Dedifferentiated amniotic fluid mesenchymal stem cell (primary cell): ENCODE data around the gene PLA1A.
"Not testable (repeated sequence)": the region's sequence is repeated elsewhere in the genome, so short reads cannot be mapped to it uniquely, and the experiment has no call there.

Experiments
- DNase-seq: peaks from one replicate; pipeline ENCODE4 v3.0.0-alpha.2; 2016; ENCODE audit errors: extremely low spot score

Gene PLA1A, protein sequence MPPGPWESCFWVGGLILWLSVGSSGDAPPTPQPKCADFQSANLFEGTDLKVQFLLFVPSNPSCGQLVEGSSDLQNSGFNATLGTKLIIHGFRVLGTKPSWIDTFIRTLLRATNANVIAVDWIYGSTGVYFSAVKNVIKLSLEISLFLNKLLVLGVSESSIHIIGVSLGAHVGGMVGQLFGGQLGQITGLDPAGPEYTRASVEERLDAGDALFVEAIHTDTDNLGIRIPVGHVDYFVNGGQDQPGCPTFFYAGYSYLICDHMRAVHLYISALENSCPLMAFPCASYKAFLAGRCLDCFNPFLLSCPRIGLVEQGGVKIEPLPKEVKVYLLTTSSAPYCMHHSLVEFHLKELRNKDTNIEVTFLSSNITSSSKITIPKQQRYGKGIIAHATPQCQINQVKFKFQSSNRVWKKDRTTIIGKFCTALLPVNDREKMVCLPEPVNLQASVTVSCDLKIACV

DNA sequence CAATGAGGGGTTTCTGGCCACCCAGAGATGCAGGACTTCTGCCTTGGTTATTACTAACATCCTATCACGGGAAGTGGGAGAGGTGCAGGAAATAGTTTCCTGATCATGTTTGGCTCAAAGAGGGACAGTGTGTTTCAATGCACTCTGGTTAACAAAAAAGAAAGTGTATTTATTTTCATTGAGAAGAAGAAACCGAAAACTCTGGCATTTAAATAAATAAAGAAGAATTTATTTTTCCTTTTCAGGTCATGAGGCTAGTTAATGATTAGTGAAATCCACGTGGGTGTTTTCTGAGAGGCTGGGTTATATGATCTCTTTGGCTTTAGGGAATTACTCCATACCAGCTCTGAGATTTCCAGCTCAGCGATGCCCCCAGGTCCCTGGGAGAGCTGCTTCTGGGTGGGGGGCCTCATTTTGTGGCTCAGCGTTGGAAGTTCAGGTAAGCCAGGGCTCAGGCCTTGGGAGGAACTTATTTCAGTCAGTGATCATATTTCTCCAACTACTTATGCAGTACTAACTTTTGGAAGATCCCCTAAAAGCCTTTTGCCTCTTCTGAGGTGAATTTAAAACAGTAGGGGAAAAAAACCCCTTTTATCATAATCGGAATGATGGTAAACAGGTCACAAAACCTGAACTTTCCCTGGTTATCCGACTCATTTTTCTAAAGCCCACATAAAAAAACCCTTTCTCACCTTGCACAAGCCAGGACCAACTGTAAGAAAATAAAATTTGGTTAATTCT, at the start of gene PLA1A:
Gene PLA1A (plus strand): TSS at position 338 of the 741 bp plus-strand sequence. CDS start 29 bp downstream, at position 367.
- DNase-seq = no peak

DNA sequence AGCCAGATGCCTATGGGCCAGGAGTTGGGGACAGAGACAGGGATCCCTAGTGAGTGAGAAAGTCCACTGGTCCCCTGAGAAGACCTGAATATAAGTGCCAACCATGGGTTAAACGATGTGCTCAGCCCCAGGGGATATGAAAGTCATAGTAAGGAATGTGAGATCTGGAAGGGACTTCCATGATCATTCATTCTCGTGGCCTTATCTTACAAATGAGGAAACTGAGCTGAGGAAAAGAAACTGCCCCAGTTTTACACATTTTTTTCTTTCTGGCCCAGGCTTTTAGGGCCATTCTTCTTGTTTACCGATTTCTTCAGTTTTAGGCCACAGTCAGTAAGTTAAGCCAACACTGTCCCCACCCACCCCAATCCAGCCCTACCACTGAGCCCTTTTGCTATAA, 49.3 kb upstream of the PLA1A start:
- no peak for DNase-seq

DNA sequence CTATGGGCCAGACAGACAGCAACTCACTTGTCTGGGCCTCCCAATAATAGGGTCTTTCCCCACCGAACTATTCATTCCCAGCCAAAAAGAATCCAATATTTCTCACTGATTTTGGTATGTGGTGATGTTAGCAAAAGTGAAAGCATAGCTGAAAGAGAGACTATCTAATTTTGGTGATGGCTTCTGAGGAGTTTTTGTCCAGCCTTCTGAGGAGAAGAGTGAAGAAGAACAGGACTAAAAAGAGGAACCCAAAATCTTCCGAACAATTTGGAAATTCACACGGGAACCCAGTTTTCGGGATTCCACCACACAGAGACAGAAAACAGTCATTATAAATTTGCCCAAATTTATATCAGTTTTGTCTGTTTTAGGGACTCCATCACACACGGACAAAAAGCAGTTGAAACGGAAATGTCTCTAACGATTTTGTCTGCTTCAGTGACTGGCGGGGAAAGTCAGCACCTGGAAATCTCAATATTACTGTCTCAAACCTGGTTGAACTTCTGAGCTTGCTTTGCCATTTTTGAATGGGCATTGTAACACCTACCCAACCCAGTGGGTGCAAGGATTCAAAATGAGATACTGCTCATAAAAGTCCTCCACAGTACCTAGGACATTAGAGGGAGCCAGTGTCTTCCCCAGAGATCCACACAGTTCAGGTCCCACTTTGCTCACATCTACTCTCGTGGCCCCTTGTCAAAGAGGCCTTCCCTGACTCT, 47.3 kb upstream of the PLA1A start:
- no peak for DNase-seq

DNA sequence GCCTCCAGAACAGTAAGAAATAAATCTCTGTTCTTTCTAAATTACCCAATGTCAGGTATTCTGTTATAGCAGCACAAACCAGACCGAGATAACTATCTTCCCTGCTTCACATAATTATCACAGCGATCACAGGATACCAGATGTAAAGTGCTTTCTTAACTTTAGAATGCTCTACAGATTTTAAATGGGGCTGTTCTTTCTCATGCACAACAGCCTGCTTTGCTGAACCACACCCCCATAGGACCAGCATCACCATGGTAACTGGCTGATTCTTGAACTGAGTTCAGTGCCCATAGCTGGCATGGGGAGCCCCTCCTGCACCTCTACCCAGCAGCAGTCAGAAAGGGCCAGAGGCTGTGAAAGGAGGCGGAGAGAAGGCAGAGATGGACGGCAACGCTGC, 46.1 kb upstream of the PLA1A start:
- no peak for DNase-seq

DNA sequence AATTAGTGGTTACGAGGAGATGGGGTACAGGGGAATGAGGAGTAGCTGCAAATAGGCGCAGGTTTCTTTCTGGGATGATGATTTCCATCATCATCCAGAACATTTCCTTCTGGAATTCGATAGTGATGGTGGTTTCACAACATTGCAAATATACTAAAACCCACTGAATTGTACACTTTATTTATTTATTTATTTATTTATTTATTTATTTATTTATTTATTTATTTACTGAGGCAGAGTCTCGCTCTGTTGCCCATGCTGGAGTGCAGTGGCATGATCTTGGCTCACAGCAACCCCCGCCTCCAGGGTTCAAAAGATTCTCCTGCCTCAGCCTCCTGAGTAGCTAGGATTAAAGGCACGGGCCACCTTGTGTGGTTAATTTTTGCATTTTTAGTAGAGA, 44.8 kb upstream of the PLA1A start:
- DNase-seq = not testable (repeated sequence)

DNA sequence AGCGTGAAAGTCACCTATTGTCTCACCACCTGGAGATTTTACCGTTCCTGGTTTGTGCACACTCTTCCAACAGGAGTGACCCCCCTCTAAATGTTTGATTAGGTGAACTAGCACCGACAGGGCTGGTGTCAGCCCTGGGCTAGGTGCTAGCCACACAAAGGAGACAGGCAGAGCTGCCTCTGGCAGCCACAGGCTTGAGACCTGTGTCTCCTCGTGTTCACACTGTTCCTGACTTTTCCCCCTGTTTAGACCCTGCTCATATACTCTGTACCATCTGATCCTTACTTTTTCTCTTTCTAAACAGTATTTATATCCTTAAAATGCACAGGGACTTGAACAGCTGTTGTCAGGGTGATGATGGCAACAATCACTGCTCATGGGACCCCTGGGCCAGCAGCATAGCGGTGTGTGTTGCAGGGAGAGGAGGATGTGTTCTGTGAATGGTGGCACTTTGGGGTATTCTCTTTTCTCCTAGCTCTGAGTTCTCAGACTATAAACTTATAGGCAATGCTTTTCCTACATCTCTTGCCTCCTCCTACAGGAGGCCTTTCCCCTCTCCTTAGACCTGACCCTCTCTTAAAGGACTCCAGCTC, 43.8 kb upstream of the PLA1A start:
- no peak for DNase-seq

DNA sequence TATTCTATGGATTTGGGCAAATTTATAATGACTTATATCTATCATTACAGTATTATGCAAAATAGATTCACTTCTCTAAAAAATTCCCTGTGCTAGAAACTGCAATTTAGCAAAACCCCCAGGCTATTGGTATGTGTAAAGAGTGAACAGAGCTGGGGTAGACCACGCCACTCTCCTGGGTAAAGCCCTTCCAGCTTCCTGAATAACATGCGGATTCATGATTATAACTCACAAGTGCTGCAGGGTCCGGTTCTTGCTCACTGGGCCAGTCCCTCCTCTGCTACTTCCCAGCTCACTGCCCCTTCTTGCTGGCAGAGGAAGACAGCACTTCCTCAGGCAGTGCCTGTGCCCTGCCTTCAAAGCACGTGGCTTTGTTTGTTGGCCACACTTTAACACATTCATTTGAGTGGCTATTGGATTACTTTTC, 42.4 kb upstream of the PLA1A start:
- no peak for DNase-seq

DNA sequence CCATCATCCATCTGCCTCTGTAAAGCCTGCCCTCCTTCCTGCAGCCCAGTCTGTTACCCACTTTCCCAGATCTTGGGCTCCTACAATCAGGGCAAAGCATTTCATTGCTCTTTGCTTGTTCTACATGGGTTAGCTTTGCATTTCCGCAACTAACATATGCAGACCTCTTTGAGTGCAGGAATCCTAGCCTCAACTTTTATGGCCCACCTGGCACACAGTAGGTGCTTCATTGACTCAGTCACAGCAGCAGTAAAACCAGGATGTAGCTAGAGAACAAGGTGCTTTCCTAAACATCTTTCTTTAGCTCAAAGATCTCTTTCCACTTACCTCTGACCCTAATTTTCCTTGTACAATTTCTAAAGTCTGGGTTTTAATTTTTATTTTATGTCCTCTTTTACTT, 41.8 kb upstream of the PLA1A start:
- no peak for DNase-seq

DNA sequence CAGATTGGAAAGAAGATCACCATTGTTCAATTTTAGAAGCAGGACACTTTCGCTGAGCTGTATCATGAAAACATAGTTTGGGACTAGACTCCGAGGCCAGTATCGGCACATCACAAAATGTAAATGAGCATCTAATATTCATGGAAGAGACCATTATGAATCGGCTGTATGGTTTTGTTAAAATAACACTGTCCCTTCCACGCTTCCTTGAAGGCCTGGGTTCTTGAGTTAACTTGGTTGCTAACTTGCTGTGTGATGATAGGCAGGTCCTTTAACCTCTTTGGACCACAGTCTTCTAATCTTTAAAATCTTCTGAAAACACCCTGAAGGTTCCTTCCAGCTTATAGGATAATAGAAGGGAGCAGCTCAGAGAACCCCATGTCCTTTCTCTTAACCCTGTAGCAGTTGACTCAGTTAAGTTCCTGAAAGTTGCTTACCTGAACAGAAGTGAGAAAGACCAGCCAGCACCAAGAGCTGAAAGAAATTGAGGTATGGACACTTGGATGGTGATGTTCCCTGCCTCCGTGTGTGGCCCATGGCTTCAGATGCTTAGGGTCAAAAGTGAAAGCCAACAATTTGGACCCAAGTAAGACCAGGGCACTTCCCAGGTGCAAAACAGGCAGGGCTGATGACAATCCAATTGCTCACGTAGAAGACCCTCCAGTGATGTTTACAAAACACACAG, 40.4 kb upstream of the PLA1A start:
- DNase-seq = no peak

DNA sequence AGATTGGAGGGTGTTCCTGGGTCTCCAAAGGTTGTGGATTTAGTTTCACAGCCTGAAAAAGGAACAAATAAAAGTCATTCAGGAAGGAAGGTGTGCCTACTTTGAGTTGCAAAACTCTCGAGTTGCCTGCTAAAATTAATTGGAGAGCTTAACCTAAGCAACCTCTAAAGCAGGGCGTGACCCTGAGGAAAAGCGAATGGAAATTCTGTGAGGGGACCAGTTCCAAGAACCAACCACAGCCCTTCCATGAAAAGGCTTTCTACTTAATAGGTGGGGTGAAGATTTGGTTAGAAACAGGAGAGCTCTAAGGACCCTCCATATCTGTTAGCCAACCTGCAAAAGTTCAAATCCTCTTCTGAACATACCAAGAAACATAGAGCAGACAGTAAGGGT, 39.8 kb upstream of the PLA1A start:
- DNase-seq = no peak

DNA sequence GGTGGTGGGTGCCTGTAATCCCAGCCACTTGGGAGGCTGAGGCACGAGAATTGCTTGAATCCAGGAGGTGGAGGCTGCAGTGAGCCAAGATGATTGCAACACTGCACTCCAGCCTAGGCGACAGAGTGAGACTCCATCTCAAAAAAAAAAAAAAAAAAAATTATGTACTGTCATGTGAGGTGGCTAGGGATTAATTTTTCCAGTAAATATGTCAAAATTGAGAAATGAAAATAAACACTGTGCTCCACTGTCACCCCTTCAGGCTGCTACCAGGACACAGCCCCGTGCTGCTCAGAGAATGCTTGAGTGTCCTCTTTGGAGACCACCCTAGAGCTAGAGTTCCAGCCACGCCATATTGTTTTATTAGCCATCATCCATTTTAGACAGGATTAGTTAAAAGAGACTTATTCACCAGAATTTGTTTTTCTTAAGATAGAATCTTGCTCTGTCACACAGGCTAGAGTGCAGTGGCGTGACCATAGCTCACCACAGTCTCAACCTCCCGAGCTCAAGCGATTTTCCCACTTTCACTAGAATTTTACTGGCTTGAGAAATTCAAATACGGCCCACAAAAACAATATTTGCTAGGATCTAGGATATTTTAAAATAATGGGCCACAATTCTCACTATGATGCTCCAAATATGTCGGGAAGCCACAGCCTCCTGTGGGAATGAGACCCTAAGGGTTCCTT, 38.9 kb upstream of the PLA1A start:
- no peak for DNase-seq

DNA sequence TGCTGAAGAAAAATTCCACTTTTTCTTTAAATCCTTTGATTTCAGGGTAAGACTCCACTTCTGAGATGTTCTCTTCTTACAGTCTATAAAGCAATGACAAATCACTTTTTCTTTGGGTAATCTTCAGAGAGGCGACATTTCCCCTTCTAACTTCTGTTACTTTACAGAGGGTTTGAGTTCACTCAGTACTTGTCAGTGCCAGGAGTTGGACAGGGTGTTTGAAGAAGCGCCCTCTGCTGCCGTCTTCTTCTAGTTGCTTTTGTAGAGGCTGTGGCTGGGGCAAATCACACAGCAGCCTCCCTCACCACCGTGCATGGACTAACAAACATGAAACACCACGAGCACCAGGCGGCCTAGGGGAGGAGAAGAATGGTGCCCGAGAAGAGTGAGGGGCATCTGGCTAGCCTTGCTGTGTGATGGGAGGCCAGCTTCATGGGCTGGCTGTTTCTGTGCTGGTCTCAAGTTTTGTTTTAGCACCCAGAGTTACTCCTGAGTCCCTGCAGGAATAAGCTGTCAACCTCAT, 38.2 kb upstream of the PLA1A start, which contains the start of gene CD80:
Gene CD80 (minus strand): TSS at position 174 of the 523 bp plus-strand sequence. CDS start 1,886 bp downstream, outside the sequence.
- DNase-seq = no peak

DNA sequence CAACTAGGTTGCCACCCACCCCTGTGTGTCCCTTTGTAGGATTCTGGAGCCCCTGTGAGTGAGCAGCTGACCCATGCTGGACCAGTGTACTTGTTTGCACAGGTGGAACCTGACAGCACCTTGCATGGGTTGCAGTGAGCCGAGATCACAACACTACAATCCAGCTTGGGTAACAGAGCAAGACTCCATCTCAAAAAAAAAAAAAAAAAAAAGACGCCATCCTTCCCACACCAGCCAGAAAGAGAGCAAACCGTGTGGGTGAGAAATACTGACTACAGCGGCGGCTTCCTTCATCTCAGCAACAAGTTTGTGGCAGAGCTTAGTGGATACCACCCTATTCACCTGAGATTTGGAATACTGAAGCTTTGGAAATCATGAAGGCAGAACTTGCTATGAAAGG, 37.5 kb upstream of the PLA1A start:
- no peak for DNase-seq

DNA sequence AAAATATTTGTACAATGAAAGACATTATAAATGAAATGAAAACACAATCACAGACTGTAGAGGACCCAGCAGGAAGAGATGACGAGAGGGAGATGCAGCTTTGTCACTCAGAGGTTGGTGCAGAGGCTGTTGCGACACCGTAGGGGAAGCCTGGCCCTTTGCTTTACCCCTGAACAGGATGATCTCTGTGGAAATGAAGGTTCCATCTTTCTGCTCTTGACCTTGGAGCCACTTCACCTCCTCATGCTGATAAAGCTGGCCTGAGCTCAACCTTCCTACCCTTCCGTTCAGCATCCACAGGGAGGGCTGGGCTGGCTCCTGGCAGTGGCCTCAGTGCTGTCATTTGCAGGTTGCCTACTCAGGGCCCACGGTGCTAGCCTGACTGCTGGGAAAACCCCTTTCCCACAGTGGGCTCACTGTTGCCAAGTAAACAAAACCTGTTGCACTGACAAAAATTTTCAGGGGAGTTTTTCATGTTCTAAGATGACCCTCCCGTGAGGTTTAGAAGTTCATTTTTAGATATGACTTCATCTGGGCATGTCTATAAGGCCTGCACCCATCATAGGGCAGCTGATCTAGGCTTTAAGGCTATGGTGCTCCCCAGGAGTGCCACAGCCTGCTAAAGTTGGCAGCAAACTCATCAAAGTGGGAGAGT, 35.3 kb upstream of the PLA1A start:
- no peak for DNase-seq

DNA sequence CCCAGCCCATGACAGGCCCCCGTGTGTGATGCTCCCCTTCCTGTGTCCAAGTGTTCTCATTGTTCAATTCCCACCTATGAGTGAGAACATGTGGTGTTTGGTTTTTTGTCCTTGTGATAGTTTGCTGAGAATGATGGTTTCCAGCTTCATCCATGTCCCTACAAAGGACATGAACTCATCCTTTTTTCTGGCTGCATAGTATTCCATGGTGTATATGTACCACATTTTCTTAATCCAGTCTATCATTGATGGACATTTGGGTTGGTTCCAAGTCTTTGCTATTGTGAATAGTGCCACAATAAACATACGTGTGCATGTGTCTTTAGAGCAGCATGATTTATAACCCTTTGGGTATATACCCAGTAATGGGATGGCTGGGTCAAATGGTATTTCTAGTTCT, 34.4 kb upstream of the PLA1A start:
- DNase-seq = not testable (repeated sequence)

DNA sequence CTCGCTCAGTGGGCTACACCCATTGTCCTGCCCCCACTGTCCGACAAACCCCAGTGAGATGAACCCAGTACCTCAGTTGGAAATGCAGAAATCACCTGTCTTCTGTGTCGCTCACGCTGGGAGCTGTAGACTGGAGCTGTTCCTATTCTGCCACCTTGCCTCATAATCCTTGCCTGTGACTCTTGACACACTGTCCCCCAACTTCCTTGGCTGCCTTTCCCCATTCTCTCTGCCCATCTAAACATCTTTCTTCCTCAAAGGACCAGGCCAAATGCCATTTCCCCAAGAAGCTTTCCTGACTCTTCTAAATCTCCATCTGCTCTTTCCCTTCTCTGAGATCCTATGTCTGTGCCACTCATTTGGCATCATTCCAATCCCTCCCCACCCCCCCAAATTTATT, 28.5 kb upstream of the PLA1A start:
- no peak for DNase-seq

DNA sequence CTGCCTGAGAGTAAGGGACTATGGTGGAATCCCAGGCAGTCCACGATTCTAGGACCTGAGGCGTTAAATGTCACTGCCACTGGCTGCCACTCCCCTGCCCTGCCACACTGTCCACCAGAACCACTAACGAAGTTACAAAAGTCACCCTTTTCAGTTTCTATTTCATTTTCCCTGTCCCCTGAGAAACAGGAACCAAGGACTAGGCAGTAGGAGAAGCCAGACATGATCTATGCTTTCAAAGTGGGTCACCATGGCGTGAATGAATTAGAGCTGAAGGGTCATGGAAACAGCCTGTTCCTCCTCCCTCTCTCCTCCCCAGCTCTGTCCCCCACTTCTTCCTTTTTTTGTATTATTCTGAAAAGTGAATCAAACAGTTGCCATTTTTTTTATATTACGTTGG, 27.5 kb upstream of the PLA1A start:
- DNase-seq = no peak

DNA sequence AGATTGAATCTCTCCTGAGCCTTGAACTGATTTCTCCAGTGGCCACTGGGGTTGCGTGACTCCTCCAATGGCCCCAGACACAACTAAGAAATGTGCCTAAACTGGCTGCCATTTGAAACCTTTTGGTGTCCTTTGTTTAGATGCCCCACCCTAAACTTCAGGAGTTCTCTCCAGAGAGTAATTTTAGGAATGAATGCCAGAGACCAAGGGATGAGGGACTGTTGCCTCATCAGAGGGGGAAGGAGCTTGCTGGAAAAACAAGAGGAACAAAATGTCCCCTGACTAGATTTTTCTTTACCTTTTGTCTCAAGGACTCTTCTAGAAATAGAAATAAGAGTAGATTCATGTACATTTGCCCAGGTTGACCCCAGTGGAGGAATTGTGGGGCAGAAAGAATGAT, 26.5 kb upstream of the PLA1A start:
- DNase-seq = no peak

DNA sequence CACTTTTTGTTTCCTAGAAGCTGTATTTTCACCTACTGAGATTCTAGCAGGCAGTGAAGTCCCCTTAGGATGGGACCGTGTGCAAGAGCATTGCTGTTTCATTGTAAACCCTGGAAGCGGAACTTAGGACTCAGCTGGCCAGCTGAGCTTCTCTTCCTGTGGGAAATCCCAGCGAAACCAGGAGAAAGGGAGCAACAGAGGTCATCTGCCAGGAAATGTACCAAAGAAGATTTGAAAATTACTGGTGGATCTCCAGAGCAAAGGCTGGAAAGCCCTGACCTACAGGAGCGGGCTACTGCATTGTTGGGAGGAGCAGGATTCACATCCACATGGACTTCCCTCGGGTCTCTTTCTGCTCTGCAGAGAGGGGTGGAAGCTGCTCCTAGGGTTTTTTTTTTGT, 26.0 kb upstream of the PLA1A start:
- DNase-seq = no peak

DNA sequence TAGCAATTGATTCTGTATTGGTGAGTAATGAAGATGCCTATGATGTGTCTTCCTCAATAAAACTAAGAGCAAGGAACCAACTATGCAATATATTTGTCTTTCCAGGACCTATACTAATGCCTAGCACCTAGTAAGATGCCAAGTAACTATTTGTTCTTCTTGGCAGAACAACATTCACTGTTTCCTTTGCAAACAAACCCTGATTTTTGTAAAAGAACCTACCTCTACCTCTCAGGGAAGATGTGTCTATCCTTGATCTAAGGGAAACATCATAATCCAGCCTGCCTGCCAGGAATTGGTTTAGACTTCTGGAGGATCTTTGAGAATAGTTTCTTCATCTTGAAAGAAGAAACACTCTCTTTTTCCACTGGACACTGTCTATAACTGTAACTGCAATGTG, 22.2 kb upstream of the PLA1A start:
- no peak for DNase-seq
